Cardiac muscle cell (in vitro differentiated cells and primary cell): Measurements from ENCODE around the gene SFRP4. TPM values are rescaled to one million over a fixed set of nuclear protein-coding genes. Genes with fewer than 3 reads are reported as not detected.

Source experiments
- DNase-seq, 2 donors: peaks; one replicate each; pipeline versions ENCODE4 v3.0.0 to v3.0.0-alpha.2; 2010 to 2017; ENCODE audit warnings: low read depth in 1 of 2, low spot score in 1 of 2
- H3K27ac ChIP-seq: fragments of 200-600 bp; sonication (generic); 2 replicates; pipeline ENCODE4 v1.5.1; 2016
- H3K27me3 ChIP-seq: fragments of 200-600 bp; sonication (generic); 2 replicates; pipeline ENCODE4 v1.6.0; 2016; ENCODE audit warnings: control low read depth
- H3K36me3 ChIP-seq: fragments of 200-600 bp; sonication (generic); 2 replicates; pipeline ENCODE4 v1.5.1; 2016; ENCODE audit warnings: control low read depth
- H3K4me1 ChIP-seq: fragments of 200-600 bp; sonication (generic); 2 replicates; pipeline ENCODE4 v1.8.1; 2017; ENCODE audit warnings: low read depth, mild to moderate bottlenecking, mixed run types
- H3K4me3 ChIP-seq: fragments of 200-600 bp; sonication (generic); 2 replicates; pipeline ENCODE4 v1.5.1; 2016; ENCODE audit warnings: mild to moderate bottlenecking
- H3K9me3 ChIP-seq: fragments of 200-600 bp; sonication (generic); 2 replicates; pipeline ENCODE4 v1.5.1; 2017; ENCODE audit warnings: low read depth, mild to moderate bottlenecking, control low read depth
- CTCF ChIP-seq: IDR thresholded peaks from 2 replicates; pipeline ENCODE4 v1.5.1; 2012; ENCODE audit warnings: low read depth, mild to moderate bottlenecking, low read length
- polyA plus RNA-seq: library from polyadenylated mRNA; unstranded; fragments of >200 nt; fragmentation: Nextera tagmentation; extraction: Ambion mirVana; gene quantifications from 2 replicates; pipeline ENCODE4 v1.2.1, GENCODE V29; 2016
- total RNA-seq: library from RNA; depleted of rRNA; stranded (reverse); fragments of >200 nt; gene quantifications from 2 replicates; pipeline ENCODE4 v1.2.3, GENCODE V29; 2016

SFRP4 gene
- total and polyA plus RNA-seq, 2 experiments from 2014 or later = 4.7 to 8.6 TPM

GRCh38 chr7:37916017-37916672 is 472 bp downstream of the SFRP4 start:
- peaks cover 4% of the 10 kb centered on the region for H3K4me1 ChIP-seq
- H3K4me3 ChIP-seq = peak overlapping the region; percentile 49
- H3K27me3 ChIP-seq = peaks cover 78% of the 10 kb centered on the region
- no peak overlapping the region for H3K27ac ChIP-seq
- no peak for TF ChIP-seq CTCF
- peak in 1 of 2 donors; percentile 9 for DNase-seq
- H3K36me3 ChIP-seq = no peaks in the 10 kb centered on the region
- H3K9me3 ChIP-seq = no peaks in the 10 kb centered on the region

GRCh38 chr7:37915438-37915837 is 1.2 kb downstream of the SFRP4 start:
- Histone ChIP-seq H3K9me3 (no peaks in the 10 kb centered on the region), H3K27me3 (peaks cover 81% of the 10 kb centered on the region), H3K27ac (no peak overlapping the region), H3K36me3 (no peaks in the 10 kb centered on the region), H3K4me1 (peaks cover 4% of the 10 kb centered on the region), H3K4me3 (no peak overlapping the region)
- TF ChIP-seq CTCF = no peak
- peak in 1 of 2 donors; percentile 33 for DNase-seq

- Histone ChIP-seq H3K36me3 (no peaks in the 10 kb centered on the region), H3K9me3 (no peaks in the 10 kb centered on the region), H3K27ac (no peak overlapping the region), H3K27me3 (peaks cover 61% of the 10 kb centered on the region), H3K4me1 (peaks cover 4% of the 10 kb centered on the region), H3K4me3 (no peak overlapping the region)
- no peak for TF ChIP-seq CTCF
- no peak for DNase-seq
These were observed 3.9 kb downstream of the SFRP4 start for GRCh38 chr7:37912756-37913155.

- peak in 1 of 2 donors; percentile 79 for DNase-seq
- H3K4me1 ChIP-seq = no peaks in the 10 kb centered on the region
- TF ChIP-seq CTCF = no peak
- no peaks in the 10 kb centered on the region for H3K36me3 ChIP-seq
- no peaks in the 10 kb centered on the region for H3K9me3 ChIP-seq
- no peak overlapping the region for H3K27ac ChIP-seq
- peaks cover 20% of the 10 kb centered on the region for H3K27me3 ChIP-seq
- no peak overlapping the region for H3K4me3 ChIP-seq
These were observed 8.3 kb downstream of the SFRP4 start for GRCh38 chr7:37908221-37908788.

GRCh38 chr7:37901890-37902524 is 14.6 kb downstream of the SFRP4 start:
- Histone ChIP-seq H3K4me1 (peaks cover 3% of the 10 kb centered on the region), H3K27me3 (no peaks in the 10 kb centered on the region), H3K27ac (no peak overlapping the region), H3K4me3 (no peak overlapping the region), H3K9me3 (no peaks in the 10 kb centered on the region), H3K36me3 (no peaks in the 10 kb centered on the region)
- no peak for TF ChIP-seq CTCF
- peak in 1 of 2 donors; percentile 74 for DNase-seq
